Epithelial cell of proximal tubule (primary cell): ENCODE measurements around the gene CFAP299. TPM values are rescaled to one million over a fixed set of nuclear protein-coding genes. Genes with fewer than 3 reads are reported as not detected.

Source experiments
- DNase-seq: peaks from one replicate; pipeline ENCODE4 v3.0.0-alpha.2; 2011; ENCODE audit warnings: low read depth
- H3K4me3 ChIP-seq: 2 replicates; pipeline ENCODE4 v1.5.1; 2011; ENCODE audit warnings: low read depth, mild to moderate bottlenecking, low read length
- CTCF ChIP-seq: conservative IDR thresholded peaks from 2 replicates; pipeline ENCODE4 v1.5.1; 2012; ENCODE audit warnings: low read depth, mild to moderate bottlenecking, low read length
- total RNA-seq: library from RNA; depleted of rRNA; stranded (reverse); fragments of >200 nt; gene quantifications from 2 replicates; pipeline ENCODE4 v1.2.3, GENCODE V29; 2015

Gene CFAP299
- total RNA-seq, 1 donor from 2014 or later = not detected

GRCh38 chr4:80463509-80463908, 128.0 kb downstream of the CFAP299 start:
- no peak overlapping the region for H3K4me3 ChIP-seq
- TF ChIP-seq CTCF = no peak
- no peak for DNase-seq

GRCh38 chr4:80465238-80465637, 129.7 kb downstream of the CFAP299 start:
- H3K4me3 ChIP-seq = no peak overlapping the region
- DNase-seq = no peak
- no peak for TF ChIP-seq CTCF

GRCh38 chr4:80465736-80466135, 130.2 kb downstream of the CFAP299 start:
- no peak overlapping the region for H3K4me3 ChIP-seq
- no peak for TF ChIP-seq CTCF
- DNase-seq = no peak

GRCh38 chr4:80466618-80467017, 131.1 kb downstream of the CFAP299 start:
- DNase-seq = no peak
- H3K4me3 ChIP-seq = no peak overlapping the region
- TF ChIP-seq CTCF = no peak

- peak; percentile 13 for DNase-seq
- TF ChIP-seq CTCF = no peak
- H3K4me3 ChIP-seq = peak overlapping the region; percentile 53
Measured at GRCh38 chr4:80471756-80472155, 136.2 kb downstream of the CFAP299 start.

GRCh38 chr4:80475236-80475635, 139.7 kb downstream of the CFAP299 start:
- no peak for DNase-seq
- no peak overlapping the region for H3K4me3 ChIP-seq
- TF ChIP-seq CTCF = no peak

GRCh38 chr4:80475798-80476197, 140.3 kb downstream of the CFAP299 start:
- no peak for DNase-seq
- TF ChIP-seq CTCF = no peak
- H3K4me3 ChIP-seq = no peak overlapping the region
